Suppressor macrophage treated with lipopolysaccharide for 1 hour (primary cell): Measurements from ENCODE around the gene VPS37C.
A peak's percentile ranks its signal among the peaks of the same experiment; 100 is the strongest.
"Not testable (repeated sequence)": the region's sequence is repeated elsewhere in the genome, so short reads cannot be mapped to it uniquely, and the experiment has no call there.

Experiments used
- DNase-seq, 3 donors: peaks; one replicate each; pipeline ENCODE4 v3.0.0-alpha.2; 2020 to 2022

VPS37C gene

DNA sequence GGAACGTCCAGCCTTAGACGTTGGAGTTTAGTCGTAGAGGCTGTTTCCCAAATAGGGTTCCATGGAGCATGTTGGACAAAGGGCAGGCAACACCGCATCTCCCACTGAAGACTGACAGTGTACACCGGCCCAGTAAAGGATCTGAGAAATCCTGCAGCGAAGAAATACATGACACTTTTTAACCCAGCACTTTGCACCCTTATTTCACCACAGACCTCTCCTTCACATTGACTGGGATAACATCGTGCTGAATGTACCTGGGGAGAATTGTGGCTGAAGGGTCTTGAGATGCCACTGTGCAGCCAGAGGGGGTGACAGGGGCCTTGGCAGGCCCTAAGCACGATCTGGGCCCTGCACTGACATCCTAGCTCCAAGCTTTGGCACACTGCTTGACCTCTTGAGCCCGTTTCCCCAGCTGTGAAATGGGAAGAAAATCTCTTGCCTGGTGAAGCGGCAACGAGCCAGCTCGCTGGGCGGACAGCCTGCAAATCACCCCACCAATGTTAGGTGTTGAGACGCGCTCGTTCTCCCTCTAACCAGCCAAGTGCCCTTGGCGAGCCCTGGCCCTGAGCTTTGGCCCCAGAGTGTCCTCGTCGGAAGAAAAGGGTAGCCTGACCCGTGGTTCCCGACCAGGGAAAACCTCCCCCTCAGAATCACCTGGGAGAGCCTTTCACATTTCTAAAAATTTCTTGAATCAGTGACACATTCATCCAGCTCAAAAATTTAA lies 45.6 kb downstream of the VPS37C start:
- no peak for DNase-seq

GRCh38 chr11:61114913-61115312 lies 46.3 kb downstream of the VPS37C start:
- DNase-seq = no peak

DNA sequence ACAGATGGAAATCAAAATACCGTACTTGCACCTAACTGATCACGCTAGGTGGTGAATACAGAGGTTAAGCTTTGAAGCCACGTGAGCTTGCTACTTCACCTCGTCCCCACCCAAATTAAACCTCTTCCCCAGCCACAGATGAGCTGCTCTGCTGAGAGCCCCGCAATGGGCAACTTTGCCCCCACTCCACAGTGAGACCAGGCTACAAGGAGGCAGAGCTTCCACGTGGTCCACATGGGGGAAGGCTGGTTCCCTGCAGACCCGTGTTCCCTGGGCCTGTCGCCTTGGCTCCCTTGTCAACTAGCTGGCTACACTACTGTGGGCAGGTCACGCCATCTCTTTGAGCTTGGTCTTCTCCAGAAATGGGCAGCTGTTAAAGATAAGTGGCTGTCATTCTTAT lies 48.0 kb downstream of the VPS37C start:
- no peak for DNase-seq

DNA sequence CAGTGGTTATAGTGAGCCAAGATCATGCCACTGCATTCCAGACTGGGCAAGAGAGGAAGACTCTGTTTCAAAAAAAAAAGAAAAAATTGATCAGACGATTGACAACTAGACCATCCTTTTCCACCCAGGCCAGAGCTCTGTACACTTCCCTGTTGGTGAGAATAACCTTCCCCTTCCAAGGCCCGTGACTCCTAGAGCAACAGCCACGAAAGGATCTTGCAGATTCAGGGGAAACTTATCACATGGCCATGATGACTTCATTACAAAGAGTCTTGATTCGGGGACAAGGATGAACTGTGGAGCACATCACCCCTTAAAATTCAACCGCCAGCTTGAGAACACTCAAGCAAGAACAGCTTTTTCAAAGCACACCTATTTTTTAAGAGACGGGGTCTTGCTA lies 48.7 kb downstream of the VPS37C start:
- DNase-seq = peak in 2 of 3 donors; percentile 50 to 51

DNA sequence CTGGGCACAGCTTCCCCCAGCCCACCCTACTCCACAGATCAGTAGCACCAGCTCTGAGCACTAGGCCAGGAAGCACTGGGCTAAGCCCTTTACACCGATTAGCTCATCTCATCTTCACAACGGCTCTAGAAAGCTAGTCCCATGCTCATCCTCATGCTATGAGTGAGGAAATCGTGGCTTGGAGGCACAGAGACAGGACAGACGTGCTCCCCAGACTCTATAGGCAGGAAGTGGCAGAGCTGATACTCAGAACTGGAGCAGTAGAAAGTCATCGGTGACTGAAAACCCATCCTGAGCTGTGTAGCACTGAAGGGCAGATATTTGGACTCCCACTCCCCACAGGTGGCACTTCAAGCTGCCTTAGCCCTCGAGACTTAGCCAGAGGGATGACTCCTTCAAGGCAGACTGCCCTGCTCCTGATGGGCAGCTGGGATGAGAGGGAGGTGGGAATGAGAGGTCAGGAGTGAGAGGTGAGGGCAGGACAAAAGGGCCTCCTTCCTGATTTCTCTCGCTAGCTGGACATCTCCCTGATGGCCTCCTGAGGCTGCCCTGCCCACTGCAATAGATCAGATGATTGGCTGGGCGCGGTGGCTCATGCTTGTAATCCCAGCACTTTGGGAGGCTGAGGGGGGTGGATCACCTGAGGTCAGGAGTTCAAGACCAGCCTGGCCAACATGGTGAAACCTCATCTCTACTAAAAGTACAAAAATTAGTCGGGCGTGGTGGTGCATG lies 49.3 kb downstream of the VPS37C start:
- DNase-seq = peak; percentile 23 to 47 (median 34)

- DNase-seq = no peak
Observed at GRCh38 chr11:61111050-61111435, 50.2 kb downstream of the VPS37C start.

DNA sequence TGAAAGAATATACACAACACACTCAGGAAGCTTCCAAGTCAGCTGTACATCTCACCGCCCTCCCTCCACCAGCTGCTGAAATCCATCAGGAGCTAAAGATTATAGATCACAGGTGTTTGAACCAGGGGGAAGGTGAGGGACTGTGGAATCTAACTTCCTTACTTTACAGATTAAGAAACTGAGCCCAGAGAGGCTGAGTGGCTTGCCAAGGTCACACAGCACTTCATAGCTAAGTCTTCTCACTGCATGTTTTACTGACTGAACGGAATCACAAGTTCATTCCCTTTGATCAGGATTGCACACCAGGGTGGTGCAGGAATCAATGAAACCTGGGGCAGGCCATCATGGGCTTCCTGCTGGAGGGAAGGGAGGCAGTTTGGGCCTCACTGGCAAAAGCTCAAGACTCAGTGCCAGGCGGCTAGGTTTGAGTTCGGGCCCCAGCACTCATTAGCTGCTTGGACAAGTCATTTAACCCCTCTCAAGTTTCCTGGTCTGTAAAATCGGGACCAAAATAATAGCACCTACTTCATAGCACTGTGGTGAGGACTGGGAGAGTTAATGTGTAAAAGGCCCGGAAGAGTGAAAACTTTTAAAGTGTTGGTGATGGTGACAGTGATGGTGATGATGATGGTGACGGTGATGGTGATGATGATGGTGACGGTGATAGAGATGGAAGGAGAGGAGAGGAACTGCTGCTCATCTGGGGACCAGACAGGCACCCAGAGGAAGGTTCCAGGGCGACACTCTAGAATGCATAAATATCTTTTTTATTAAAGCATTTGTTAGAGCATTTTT lies 50.8 kb downstream of the VPS37C start:
- no peak for DNase-seq

DNA sequence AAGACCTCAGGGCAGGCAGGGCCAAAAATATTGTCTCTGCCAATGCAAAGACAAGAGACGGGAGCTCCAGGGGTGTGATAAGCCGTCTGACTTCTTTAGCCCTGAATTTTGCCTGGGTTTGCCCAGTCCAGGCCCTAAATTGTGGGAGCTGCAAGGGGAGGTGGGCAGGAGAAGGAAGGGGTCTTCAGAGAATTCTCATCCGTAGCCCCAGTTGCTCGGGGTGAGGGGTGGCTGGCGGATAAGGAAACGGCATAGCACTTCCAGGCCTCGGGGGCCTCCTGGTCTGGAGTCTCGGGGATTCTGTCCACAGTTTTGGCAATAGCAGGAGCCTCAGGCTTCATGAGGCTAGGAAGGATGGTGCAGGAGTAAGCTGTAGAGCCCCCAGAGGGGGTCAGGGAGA lies 51.6 kb downstream of the VPS37C start:
- no peak for DNase-seq

DNA sequence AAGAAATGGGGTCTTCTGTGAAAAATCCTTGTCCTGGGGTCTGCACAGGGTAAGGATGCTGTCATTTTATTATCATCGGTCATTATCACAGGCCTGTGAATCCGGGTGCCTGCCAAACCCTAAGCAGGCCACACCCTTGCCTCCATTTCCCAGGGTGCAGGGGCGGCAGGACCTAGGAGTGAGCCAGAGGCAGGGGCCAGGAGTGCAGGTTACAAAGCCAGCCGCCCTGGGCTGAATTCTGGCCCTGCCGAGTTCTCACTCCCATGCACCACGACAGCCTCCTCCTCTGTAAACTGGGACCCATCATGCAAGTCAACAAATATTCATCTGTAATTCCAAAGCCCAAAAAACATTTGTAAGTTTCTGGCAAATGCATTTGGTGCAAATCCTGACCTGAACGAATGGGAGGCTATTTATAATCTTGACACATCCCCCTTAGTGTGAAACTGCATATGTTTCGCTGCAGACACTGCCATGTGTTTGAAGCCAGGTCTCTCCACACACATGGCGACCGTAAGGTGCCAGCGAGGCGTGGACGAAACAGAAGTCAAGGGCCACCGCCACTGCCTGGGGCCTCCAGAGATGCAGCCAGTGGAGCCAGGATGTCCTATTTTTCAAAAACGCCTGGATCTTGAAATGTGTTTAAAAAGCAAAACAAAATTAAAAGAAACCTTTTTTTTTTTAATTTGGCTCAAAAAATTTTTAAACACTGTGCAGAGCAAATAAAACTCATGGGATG lies 52.2 kb downstream of the VPS37C start:
- no peak for DNase-seq

GRCh38 chr11:61107888-61108287 lies 53.3 kb downstream of the VPS37C start:
- no peak for DNase-seq

DNA sequence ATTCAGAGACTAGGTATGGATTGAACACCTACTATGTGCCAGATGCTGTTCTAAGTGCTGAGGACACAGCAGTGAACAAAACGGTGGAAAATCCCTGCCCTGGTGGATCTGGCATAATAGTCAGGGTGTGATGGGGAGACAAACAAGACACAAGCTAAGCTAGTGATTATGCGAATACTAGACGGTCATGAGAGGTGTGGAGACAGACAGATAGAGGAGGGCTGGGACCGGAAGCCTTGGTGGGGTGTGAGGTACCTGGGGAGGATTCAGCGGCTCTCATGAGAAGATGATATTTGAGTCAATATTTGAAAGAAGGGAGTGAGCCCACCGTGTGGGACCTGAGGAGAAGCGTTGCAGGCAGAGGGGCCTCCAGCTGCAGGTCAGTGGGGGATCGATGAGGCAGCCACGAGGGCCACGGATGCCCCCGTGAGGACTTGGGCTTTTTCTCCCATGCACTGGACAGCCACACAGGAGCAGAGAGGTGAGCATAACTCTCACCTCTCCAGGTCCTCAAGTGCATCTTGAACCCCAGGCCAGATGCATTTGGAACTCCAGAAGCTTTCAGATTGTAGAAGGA lies 54.2 kb downstream of the VPS37C start:
- DNase-seq = no peak

DNA sequence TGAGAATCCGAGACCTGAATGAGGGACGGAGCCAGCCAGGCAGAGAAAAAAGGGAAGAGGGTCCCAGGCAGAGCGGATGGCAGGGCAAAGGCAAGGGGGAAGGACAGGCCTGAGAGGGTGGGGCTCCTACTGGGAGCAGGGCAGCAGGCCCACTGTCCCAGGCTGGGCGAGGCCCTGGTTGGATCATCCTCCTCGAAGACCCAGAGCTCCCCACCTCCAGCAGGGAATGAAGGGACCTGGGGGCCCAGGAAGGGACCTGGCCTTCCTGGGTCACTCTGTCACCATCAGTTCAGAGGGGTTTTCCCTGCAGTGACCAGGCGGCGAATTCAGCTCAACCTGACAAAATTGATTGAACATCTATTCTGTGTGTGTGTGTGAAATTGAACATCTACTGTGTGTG lies 54.9 kb downstream of the VPS37C start:
- no peak for DNase-seq

DNA sequence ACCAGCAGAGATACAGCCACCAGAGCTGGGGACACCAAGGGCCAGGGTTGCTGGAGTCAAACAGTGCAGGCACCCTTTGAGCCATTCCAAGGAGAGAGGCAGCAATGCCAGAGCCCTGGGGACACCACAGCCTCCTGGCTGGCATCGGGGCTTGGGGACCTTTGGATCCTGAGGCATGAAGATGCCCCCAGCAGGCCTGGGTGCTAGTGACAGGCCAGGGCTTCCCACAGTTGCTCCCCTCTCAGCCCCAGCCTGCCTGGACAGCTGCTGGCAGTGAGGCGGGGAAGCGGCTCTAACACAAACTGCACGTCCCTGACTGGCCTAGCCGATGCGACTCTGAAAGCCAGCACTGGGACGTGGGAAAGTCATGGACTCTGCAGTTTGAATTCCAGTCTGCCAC lies 56.3 kb downstream of the VPS37C start:
- no peak for DNase-seq

DNA sequence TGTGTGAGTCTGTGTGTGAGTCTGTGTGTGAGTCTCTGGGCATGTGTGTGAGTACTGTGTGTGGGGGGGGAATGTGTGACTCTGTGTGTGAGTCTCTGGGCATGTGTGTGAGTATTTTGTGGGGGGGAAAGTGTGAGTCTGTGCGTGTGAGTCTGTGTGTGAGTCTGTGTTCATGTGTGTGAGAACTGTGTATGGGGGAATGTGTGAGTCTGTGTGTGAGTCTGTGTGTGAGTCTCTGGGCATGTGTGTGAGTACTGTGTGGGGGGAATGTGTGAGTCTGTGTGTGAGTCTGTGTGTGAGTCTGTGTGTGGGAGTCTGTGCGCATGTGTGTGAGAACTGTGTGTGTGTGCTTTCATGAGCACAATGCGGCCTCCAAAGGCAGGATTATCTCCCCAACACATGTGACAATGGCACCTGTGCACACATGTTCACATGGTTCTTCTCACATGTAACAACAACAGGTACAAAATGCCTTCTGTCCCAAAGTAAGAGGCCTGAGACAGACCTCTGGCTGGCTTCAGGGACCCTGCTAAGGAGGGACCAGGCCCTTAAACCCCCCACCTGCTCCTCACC lies 57.3 kb downstream of the VPS37C start:
- DNase-seq = no peak

GRCh38 chr11:61102667-61103571 lies 58.3 kb downstream of the VPS37C start:
- DNase-seq = no peak

DNA sequence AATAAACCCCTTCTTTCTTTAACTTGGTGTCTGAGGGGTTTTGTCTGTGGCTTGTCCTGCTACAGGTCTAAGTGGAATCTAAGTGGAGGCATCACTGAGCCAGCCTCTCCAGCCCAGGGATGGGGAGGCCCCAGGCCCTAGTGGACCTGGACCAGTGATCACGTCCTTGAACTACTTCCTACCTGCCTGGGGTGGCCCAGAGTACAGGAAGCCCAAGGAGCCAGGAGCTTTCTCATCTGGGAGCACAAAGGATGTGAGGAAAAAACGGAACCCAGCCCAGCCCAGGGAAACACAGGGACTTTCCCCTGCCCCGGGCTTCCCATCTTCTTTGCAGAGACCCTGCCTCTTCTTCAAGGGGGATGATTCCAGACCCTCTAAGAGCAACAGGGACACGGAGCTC lies 62.4 kb downstream of the VPS37C start:
- no peak for DNase-seq

DNA sequence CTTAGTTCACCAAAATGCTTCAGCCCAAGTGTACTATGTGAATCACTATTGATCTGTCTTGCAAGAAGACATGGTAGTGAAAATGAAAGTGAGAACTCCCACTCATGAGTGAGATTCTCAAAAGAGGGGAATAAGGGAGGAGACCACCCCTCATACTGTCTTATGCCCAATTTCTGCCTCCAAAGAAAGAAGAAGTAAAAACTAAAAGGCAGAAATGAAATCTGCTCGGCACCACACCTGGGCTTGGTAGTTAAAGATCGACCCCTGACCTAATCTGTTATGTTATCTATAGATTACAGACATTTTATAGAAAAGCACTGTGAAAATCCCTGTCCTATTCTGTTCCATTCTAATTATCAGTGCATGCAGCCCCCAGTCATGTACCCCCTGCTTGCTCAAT lies 63.0 kb downstream of the VPS37C start:
- not testable (repeated sequence) for DNase-seq

GRCh38 chr11:61095021-61095420 lies 66.2 kb downstream of the VPS37C start:
- peak in 2 of 3 donors; percentile 22 for DNase-seq

DNA sequence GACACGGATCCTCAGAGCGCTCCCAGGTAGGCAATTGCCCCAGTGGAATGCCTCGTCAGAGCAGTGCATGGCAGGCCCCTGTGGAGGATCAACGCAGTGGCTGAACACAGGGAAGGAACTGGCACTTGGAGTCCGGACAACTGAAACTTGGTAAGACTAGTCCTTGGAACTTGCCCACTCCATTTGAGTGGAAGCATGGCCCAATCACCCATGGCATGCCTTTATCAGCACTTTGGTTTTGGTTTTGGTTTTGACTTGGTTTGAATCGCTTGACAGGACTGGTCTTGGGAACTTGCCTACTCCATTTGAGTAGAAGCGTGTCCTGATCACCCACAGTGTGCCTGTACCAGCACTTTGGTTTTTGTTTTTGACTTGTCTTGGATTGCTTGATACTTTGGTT lies 67.1 kb downstream of the VPS37C start:
- peak in 1 of 3 donors; percentile 26 for DNase-seq

GRCh38 chr11:61092908-61093763 lies 68.1 kb downstream of the VPS37C start:
- DNase-seq = no peak
